ENCODE data around the gene TPX2.

DNA sequence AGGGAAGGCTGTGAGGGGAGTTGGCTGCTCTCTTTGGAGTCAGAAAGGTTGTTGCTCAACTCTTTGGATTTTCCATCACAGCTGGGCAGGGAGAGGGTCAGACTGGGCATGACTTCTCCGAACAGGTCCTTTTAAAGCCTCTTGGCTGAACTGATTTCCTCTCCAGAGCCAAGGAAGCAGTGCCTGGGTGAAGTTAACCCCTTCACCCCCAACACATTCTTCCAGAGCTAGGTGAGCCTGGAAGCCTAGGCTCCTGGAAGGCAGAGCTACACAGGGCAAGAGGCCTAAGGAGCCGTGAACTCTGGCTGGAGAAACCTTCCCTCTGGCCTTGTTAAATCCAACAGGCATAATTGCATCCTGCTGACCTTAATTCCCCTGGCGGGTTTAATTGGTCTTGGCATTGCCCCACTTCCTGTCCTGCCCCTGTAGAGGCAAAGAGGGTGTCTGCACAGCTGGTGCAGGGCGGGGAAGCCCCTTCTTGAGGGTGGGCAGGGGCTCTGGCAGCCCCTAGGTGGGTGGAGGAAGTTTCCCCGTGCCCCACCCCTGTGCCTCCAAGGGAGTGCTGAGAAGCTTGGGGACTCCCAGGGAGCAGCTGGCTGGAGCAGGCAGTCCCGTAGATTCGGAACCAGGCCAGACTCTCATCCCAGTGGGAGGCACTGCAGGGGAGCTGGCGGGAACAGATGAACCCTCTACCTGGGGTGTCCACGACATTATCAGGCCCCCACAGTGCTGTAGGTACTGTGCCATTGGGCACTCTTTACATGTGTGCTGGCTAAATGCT lies 76.5 kb downstream of the TPX2 start:
- TF ChIP-seq CTCF (IDR thresholded peaks at IDR 0.05 in 2 of 3, conservative IDR thresholded peaks at IDR 0.05 in 1 of 3; ENCODE audit: control insufficient read depth in 2 of 3, extremely low read depth in 1 of 3, insufficient read depth in 1 of 3, low read depth in 3 of 3, low read length in 3 of 3) (no peak), POLR2AphosphoS5 (IDR thresholded peaks at IDR 0.05; ENCODE audit: low read length) (no peak), POLR2A (IDR thresholded peaks at IDR 0.05; ENCODE audit: low read depth, low read length) (no peak), TARDBP (IDR thresholded peaks at IDR 0.05; ENCODE audit: borderline replicate concordance) (no peak), RBBP5 (conservative IDR thresholded peaks at IDR 0.05) (no peak), EZH2 (IDR thresholded peaks at IDR 0.05; ENCODE audit: borderline replicate concordance, control insufficient read depth, low read depth, low read length) (no peak)
